BE2C (cell line): ENCODE data around the gene TECPR1.

ENCODE experiments used
- DNase-seq: peaks from one replicate; pipeline ENCODE4 v3.0.0-alpha.2; 2020
- H3K27me3 ChIP-seq: fragments of 250-450 bp; sonication (Bioruptor Pico); 2 replicates; pipeline ENCODE4 v1.5.1; 2020; ENCODE audit warnings: mild to moderate bottlenecking
- H3K36me3 ChIP-seq: fragments of 250-450 bp; sonication (Bioruptor Pico); 2 replicates; pipeline ENCODE4 v1.5.1; 2020; ENCODE audit warnings: mild to moderate bottlenecking
- H3K4me1 ChIP-seq: fragments of 250-450 bp; sonication (Bioruptor Pico); 2 replicates; pipeline ENCODE4 v1.5.1; 2020
- H3K4me3 ChIP-seq: 2 replicates; pipeline ENCODE4 v1.5.1; 2011; ENCODE audit warnings: low read depth, low read length
- H3K9me3 ChIP-seq: fragments of 250-450 bp; sonication (Bioruptor Pico); 2 replicates; pipeline ENCODE4 v1.5.1; 2020
- TF ChIP-seq, protein P1 (sequence below): IDR thresholded peaks from 2 replicates; pipeline ENCODE4 v1.5.1; 2012; ENCODE audit warnings: mild to moderate bottlenecking, low read depth, low read length

TECPR1 gene

GRCh38 chr7:98254516-98254915 lies 2.5 kb upstream of the TECPR1 start:
- TF ChIP-seq, protein P1, sequence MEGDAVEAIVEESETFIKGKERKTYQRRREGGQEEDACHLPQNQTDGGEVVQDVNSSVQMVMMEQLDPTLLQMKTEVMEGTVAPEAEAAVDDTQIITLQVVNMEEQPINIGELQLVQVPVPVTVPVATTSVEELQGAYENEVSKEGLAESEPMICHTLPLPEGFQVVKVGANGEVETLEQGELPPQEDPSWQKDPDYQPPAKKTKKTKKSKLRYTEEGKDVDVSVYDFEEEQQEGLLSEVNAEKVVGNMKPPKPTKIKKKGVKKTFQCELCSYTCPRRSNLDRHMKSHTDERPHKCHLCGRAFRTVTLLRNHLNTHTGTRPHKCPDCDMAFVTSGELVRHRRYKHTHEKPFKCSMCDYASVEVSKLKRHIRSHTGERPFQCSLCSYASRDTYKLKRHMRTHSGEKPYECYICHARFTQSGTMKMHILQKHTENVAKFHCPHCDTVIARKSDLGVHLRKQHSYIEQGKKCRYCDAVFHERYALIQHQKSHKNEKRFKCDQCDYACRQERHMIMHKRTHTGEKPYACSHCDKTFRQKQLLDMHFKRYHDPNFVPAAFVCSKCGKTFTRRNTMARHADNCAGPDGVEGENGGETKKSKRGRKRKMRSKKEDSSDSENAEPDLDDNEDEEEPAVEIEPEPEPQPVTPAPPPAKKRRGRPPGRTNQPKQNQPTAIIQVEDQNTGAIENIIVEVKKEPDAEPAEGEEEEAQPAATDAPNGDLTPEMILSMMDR, result no peak
- Histone ChIP-seq H3K4me3 (no peak overlapping the region), H3K27me3 (no peaks in the 10 kb centered on the region), H3K9me3 (no peaks in the 10 kb centered on the region), H3K36me3 (no peaks in the 10 kb centered on the region), H3K4me1 (peaks cover 2% of the 10 kb centered on the region; the same call in 1 of the 2 replicates)
- DNase-seq, result no peak

GRCh38 chr7:98252425-98253054 lies 508 bp upstream of the TECPR1 start:
- TF ChIP-seq, protein P1, result no peak
- Histone ChIP-seq H3K9me3 (no peaks in the 10 kb centered on the region), H3K36me3 (no peaks in the 10 kb centered on the region), H3K4me3 (peak overlapping the region; percentile 92), H3K4me1 (peaks cover 2% of the 10 kb centered on the region; the same call in 1 of the 2 replicates), H3K27me3 (no peaks in the 10 kb centered on the region)
- no peak for DNase-seq

- peak overlapping the region; percentile 92 for H3K4me3 ChIP-seq
- no peaks in the 10 kb centered on the region for H3K27me3 ChIP-seq
- no peaks in the 10 kb centered on the region for H3K9me3 ChIP-seq
- peaks cover 2% of the 10 kb centered on the region; the same call in 1 of the 2 replicates for H3K4me1 ChIP-seq
- TF ChIP-seq, protein P1, result no peak
- no peak for DNase-seq
- H3K36me3 ChIP-seq, result no peaks in the 10 kb centered on the region
Measured at GRCh38 chr7:98251231-98251600, 816 bp downstream of the TECPR1 start.

GRCh38 chr7:98250789-98251188 lies 1.2 kb downstream of the TECPR1 start:
- H3K36me3 ChIP-seq, result no peaks in the 10 kb centered on the region
- H3K27me3 ChIP-seq, result no peaks in the 10 kb centered on the region
- peaks cover 2% of the 10 kb centered on the region; the same call in 1 of the 2 replicates for H3K4me1 ChIP-seq
- TF ChIP-seq, protein P1, result no peak
- no peaks in the 10 kb centered on the region for H3K9me3 ChIP-seq
- no peak overlapping the region for H3K4me3 ChIP-seq
- DNase-seq, result no peak

- Histone ChIP-seq H3K4me3 (no peak overlapping the region), H3K36me3 (no peaks in the 10 kb centered on the region)
Measured at GRCh38 chr7:98249106-98249505, 2.9 kb downstream of the TECPR1 start.

DNA sequence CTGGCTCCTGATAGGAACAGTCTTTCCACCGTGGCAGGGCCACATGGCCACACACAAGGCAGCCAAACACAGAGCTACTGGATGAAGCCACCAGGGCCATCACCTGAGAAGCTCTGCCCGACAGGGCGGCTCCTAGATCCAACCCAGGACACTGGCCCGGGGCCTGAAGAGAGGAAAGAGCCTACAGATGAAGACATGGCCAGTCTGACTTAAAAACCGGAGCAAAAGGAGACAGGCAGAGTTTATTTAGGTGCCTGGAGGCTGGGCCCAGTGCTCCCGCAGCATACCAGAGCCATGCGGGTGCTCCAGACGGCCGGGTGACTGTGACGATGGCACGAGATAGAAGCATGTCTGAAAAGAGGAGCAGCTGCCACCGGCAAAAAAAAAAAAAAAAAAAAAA lies 3.9 kb downstream of the TECPR1 start:
- H3K4me1 ChIP-seq, result peaks cover 2% of the 10 kb centered on the region; the same call in 1 of the 2 replicates
- no peak overlapping the region for H3K4me3 ChIP-seq
- TF ChIP-seq, protein P1, result no peak
- no peak for DNase-seq
- H3K9me3 ChIP-seq, result no peaks in the 10 kb centered on the region
- H3K27me3 ChIP-seq, result no peaks in the 10 kb centered on the region
- no peaks in the 10 kb centered on the region for H3K36me3 ChIP-seq

More at GRCh38 chr7:98249106-98249505, 2.9 kb downstream of the TECPR1 start:
- DNase-seq, result no peak
- peaks cover 2% of the 10 kb centered on the region; the same call in 1 of the 2 replicates for H3K4me1 ChIP-seq
- TF ChIP-seq, protein P1, result no peak
- no peaks in the 10 kb centered on the region for H3K9me3 ChIP-seq
- no peaks in the 10 kb centered on the region for H3K27me3 ChIP-seq
